ENCODE measurements around the gene SPSB1. TPM values are rescaled to one million over a fixed set of nuclear protein-coding genes. Genes with fewer than 3 reads are reported as not detected.

SPSB1 gene
- total RNA-seq, 1 experiment from 2014 or later: 2.9 TPM

GRCh38 chr1:9247894-9248293 is 44.8 kb upstream of the SPSB1 start:
- no peak for DNase-seq
- Mint-ChIP-seq H3K27me3 (ENCODE audit: low read depth) (no peaks in the 10 kb centered on the region), H3K9me3 (no peaks in the 10 kb centered on the region), H3K4me3 (no peak overlapping the region), H3K27ac (peak overlapping the region in 1 of 3 experiments; percentile 47; a peak in 1 of 7 replicates), H3K4me1 (peaks cover 18 to 43% of the 10 kb centered on the region in 2 experiments), H3K36me3 (ENCODE audit: insufficient read depth in 1 of 3, low read depth in 3 of 3) (no peaks in the 10 kb centered on the region; a peak in 1 of 7 replicates)
- Histone ChIP-seq H2BK5ac (ENCODE audit: insufficient read length, low read length) (no peak overlapping the region), H3K9ac (ENCODE audit: extremely low read depth, insufficient read length, low read length) (no peak overlapping the region), H3K14ac (ENCODE audit: insufficient read depth, low read length) (no peak overlapping the region), H2BK20ac (ENCODE audit: low read depth, low read length, poor library complexity, severe bottlenecking) (no peak overlapping the region), H3K4me2 (ENCODE audit: insufficient read depth, insufficient read length, low read length) (no peak overlapping the region), H4K91ac (ENCODE audit: insufficient read length, low read depth, low read length) (no peak overlapping the region), H4K8ac (replicated peaks; ENCODE audit: insufficient read length, low read depth, low read length) (no peak overlapping the region), H4K5ac (ENCODE audit: insufficient read length, low read depth, low read length) (no peak overlapping the region), H3K23ac (ENCODE audit: insufficient read length, low read depth, low read length) (no peak overlapping the region), H2AK5ac (ENCODE audit: insufficient read length, low read length) (no peak overlapping the region), H2BK15ac (ENCODE audit: low read depth, low read length) (no peak overlapping the region), H3K9me3 (ENCODE audit: control insufficient read depth, low read depth, low read length) (no peaks in the 10 kb centered on the region), H3K4me1 (ENCODE audit: insufficient read depth, low read length) (peaks cover 4% of the 10 kb centered on the region), H3K56ac (ENCODE audit: insufficient read length, low read depth, low read length) (no peak overlapping the region), H2BK12ac (ENCODE audit: insufficient read length, low read depth, low read length) (no peak overlapping the region), H3K18ac (ENCODE audit: insufficient read length, low read depth, low read length) (no peak overlapping the region), H3K27ac (ENCODE audit: insufficient read length, low read depth, low read length) (no peak overlapping the region), H3K79me1 (ENCODE audit: insufficient read depth, low read depth, low read length, poor library complexity, severe bottlenecking) (no peaks in the 10 kb centered on the region), H3K79me2 (ENCODE audit: insufficient read depth, low read length) (no peaks in the 10 kb centered on the region), H4K20me1 (ENCODE audit: control insufficient read depth, insufficient read depth, insufficient read length) (no peaks in the 10 kb centered on the region), H3K27me3 (ENCODE audit: insufficient read depth, low read length) (no peaks in the 10 kb centered on the region), H2BK120ac (ENCODE audit: low read depth, low read length, poor library complexity, severe bottlenecking) (no peak overlapping the region), H3K4ac (ENCODE audit: low read depth, low read length) (no peak overlapping the region), H2AFZ (ENCODE audit: low read length) (no peak overlapping the region), H3K23me2 (ENCODE audit: insufficient read length, low read depth, low read length, poor library complexity, severe bottlenecking) (peaks cover 4% of the 10 kb centered on the region), H3T11ph (ENCODE audit: low read length) (no peak overlapping the region)
- no CpG with 5 or more reads among the region's 18 CpGs for WGBS (ENCODE audit: extremely low coverage, insufficient read length, low lambda C conversion rate)
- TF ChIP-seq CTCF (conservative IDR thresholded peaks at IDR 0.05): no peak

All from H9 (cell line).